ENCODE results near the gene CDC42BPB.

CDC42BPB gene

DNA sequence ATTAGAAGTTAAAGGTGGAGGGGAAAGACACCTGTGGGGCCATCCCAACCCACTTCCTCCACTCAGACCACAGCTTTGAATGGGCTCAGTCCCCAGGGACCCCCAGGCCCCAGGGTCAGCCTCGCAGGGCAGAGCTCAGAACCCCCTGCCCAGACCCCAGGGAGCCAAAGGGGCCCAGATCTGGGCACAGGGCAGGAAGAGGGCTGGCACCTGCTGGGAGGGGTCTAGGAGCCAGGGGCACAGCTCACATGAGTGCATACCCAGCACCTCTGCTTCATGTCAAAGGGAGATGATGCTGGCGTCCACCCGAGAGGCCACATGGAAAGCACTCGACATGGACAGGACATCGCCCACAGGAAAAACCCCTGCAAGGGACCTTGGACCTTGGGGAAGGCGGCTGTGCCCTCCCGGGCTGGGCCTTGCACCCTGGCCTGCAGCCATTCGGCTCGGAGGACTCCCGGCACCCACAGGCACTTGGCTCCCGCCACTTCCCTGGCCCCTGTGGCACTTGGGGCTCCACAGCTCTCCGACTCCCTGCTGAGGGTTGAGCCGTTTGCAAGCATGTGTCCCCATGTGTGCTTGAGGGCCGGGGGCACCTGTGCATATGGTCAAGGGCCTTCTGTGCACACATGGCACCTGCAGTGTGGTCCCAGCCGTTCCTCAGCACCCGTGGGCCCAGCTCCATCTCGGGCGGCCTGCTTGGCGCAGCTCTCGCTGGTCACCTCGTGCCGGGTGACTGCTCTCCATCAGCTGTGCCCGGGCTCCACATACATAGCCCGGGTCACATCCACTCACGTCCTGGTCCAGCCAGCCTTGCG, 142.7 kb downstream of the CDC42BPB start:
- no peak for DNase-seq (ENCODE audit: low spot score)

DNA sequence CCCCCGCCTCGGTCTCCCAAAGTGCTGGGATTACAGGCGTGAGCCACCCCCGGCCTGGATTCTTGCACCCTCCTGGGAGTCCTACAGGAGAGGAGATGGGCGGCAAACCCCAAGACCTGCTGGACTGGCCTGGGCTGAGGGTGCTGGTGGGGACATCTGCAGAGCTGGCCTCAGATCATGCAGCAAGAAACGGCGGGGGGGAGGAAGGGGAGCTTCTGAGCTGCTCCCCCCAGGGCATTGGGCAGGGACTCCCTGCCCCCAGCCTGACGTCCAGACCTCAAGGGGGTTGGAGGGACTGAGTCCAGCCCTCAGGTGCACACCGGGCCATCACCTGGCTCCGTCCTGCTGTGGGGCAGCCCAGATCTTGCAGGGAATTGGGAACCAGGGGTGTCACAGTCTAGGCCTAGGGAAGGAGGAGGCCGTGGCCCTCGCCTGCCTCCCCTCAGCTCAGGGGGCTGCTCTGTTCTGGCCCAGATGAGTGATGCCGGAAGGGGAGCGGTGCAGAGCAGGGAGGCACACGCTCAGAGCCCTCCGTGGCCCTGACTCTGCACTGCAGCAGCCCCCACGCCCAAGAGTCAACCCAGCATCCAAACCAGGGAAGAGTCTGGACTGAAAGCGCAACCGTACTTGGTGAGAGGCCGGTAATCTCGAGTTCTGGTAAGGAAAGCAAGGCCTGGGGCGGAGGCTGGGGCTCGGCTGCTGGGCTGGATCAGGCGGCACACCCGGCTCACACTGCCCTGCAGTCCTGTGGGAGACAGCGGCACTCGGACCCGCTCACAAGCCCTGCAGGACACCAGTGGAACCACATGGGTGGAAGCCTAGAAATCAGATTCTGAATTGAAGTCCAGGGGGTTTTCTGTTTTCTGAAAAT, 143.8 kb downstream of the CDC42BPB start:
- no peak for DNase-seq (ENCODE audit: low spot score)

DNA sequence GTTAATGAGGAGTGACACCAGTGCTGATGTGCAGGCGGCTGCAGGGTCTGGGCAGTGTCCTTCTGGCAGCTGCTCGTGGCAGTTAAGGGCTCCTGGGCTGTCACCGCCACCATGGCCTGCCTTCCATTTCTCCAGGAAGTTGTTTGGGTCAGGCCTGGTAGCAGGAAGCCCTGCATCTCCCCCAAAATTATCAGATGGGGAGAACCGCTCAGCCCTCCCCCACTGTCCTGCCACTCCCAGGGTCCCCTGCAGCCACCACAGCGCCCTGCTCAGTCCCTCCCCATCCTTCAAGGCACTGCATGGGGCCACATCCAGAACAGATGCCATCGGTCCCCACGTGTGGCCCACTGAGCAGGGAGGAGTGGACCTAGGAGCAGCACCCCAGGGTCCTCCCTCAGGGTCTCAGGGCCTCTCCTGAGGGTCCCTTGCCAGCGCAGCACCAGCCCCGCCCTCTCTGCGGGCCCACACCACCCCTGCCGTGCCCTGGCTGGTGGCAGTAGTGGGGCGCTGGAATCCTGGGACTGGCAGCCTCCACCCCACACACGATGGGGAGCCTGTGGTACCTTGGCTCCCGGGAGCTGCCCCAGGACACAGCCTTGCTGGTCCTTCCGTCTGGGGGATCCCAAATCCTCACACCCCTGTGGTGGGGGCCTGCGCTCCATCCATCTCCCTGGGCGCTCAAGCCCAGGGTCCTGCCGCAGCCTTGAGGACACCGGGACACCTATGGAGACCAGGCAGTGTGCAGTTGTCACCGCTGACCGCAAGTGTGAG, 145.2 kb downstream of the CDC42BPB start:
- DNase-seq (ENCODE audit: low spot score): no peak

DNA sequence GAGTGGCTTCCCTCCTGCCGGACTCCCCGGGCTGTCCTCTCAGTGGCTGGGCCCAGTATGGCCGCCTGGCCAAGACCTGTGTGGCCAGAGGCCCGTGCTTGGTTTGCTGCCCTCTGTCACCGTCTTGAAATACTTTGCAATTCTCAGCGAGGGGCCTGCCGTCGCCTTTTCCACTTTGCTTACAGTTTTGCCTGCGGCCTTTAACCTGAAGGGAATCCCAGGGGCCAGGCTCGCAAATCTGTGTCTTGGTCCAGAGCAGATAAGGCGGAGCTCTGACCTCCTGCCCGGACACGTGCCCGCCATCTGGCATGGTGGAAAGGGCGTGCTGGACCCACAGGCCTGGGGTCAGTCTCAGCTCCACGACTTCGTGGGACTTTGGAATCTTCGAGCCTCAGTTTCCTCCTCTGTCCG, 145.8 kb downstream of the CDC42BPB start:
- no peak for DNase-seq (ENCODE audit: low spot score)

DNA sequence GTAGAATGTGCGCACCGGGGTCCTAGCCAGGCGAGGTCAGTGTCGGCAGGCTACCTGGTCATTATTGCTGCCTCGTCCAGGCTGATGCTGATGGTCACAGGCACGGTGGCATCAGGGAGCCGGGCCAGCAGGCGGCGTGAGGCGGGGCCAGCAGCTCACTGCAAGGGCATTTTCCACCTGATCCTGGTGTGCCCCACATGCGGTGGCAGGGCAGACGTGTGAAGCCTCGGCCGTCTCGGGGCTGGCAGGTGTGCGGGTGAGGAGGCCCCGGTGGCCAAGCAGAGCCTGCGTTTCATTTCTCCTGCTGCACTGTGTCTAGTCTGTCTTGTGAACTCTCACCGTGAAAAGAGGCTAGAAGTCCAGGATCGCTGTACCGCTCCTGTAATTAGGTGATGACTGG, 146.9 kb downstream of the CDC42BPB start:
- DNase-seq (ENCODE audit: low spot score): no peak

DNA sequence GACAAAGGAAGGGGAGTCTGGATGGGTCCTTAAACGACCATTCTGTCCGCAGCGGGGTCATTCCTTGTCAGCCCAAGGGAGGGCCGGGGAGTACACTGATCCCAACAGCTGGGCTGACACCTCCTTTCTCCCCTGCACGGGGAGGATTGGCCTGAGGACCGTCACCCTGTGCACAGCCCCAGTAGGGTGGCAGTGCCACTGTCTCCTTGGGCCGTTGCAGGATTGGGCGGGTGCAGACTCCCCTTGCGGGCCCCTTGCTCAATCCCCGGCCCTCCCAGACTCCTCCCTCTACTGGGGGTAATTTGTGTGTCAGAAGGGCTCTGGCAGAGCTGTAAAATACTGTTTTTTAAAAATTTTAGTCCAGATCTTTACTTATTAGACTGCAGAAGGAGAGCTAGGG, 147.4 kb downstream of the CDC42BPB start:
- no peak for DNase-seq (ENCODE audit: low spot score)

DNA sequence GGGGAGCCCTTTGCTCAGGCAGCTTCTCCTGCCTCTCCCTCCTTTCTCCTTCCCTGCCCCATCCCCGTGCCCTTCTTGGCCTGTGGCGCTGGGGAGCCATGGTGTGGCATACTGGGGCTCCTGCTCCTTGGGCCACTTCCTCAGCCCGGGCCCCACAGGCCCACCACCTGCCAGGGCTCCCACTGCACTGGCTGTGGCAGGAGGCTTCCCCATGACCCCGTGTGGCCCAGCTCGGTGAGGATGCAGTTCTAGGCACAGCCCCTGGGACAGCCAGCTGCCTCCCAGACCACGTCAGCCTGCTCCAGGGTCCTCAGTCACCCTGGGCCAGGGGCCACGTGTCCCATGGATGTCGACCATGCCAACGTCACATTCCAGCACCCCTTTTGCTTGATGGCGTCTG, 147.9 kb downstream of the CDC42BPB start:
- DNase-seq (ENCODE audit: low spot score): no peak

DNA sequence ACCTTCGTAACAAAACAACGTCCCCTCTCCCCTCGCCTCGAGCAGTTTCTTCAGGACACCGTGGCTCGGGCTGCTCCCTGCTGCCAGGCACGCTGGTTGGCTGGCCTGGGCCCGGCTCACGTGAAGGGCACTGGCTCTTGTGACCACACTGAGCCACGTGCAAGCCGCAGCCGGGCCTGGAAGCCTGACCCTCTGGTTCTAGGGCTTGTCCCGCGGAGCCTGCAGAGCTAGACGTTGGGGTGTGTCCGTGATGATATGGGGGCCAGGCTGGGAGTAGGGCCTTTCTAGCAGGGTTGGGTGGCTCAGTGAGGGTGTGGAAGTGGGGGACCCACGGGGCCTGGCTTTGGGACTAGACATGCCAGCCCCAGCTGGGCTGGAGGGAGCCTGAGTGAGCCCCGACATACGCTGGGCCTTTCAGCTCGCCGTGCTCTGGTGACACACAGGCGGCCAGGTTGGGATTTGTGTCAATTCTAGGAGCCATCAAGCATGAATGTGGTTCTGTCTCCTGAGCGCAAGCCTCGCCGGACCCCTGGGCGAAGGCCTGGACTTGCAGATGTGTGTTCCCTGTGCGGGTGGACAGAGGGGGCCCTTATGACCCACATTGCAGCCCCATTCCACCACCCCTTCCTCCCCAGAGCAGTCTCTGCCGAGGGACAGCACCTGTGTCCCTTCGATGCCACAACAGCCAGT, 148.4 kb downstream of the CDC42BPB start:
- no peak for DNase-seq (ENCODE audit: low spot score)

DNA sequence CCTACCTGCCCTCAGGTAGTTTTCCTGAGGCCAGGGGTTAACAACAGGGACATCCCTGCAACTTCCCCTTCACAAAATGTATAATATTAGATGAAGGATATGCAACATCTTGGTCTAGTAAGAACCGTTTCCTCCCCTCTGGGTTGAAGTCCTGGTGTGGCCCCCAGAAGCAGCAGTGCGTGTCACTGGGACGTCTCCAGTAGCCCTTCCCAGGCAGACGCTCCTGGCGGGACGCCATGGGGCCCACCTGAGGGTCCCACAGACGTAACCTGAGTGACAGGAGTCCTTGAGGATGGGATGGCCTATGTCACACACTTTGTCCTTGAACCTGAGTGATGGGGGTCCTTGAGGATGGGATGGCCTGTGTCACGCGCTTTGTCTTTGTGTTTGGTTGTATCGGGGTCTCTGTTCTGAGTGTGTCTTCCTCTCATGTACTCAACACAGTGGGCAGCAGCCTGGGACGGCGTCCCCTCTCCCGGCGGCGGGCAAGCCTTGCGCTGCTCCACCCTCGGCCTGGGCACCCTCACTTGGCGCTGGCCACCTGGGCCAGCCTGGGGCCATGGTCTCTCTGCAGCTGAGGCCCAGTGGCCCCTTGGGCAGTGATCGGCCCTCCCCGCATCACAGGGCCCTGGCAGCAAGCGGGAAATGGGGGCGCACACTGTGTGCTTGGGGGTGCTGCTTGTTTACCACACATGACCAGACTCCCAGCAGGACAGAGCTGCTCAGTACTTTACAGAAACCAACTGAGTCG, 149.2 kb downstream of the CDC42BPB start:
- DNase-seq (ENCODE audit: low spot score): no peak

DNA sequence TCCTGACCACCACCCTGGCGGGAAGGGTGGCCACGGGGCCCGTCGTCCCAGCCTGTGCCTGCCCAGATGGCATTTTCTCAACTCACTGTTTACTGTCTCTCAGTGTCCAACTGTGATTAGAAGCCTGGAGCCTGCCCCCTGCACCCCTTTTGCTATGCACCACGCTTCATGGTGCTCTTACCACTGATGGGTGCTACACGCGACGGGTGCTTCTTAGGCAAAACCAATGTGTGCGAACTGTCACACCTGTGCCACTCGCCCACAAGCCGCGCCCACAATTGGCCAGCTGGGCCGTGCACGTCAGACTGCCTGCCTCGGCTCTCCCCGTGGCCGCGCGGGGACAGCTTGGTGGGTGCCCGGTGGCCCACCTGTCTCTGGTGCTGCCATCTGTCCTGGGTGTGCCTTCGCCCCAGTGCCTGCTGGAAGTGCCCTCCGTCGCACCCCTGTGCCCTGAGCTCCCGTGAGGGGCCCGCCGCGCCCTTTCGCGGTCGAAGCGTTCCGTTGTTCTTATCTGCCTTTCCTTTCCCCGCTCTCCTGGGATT, 150.0 kb downstream of the CDC42BPB start:
- DNase-seq (ENCODE audit: low spot score): no peak

DNA sequence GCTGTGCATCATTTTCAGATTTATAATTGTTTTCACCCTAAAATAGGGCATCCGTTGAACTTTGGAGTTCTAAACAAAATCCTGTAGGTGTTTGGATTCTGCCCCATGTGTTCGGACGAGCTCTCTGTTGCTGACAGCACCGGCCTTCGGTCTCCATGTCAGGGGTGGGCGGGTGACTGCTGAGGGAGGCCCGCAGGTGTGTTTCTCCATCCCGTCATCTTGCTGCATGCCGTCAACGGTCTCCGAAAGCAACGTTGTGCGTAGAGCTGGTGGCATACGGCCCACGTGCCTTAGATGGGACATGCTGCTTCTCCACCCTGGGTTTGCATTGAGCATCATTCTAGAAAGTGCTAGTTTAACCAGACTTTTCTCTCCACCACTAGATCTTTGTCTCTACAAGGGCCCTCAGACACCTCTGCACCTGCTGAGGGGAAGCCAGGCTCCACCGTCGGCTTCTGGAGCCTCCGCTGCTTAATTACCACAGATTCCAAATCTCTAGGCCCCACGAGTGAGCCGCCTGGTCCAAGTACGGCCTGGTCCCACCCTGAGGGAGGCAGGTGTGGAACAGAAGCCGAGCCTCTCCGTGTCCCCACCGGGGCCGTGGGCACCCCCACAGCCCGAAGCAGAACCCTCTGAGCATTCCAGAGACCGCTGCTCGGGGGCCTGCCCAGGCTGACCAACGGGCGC, 150.6 kb downstream of the CDC42BPB start:
- no peak for DNase-seq (ENCODE audit: low spot score)

DNA sequence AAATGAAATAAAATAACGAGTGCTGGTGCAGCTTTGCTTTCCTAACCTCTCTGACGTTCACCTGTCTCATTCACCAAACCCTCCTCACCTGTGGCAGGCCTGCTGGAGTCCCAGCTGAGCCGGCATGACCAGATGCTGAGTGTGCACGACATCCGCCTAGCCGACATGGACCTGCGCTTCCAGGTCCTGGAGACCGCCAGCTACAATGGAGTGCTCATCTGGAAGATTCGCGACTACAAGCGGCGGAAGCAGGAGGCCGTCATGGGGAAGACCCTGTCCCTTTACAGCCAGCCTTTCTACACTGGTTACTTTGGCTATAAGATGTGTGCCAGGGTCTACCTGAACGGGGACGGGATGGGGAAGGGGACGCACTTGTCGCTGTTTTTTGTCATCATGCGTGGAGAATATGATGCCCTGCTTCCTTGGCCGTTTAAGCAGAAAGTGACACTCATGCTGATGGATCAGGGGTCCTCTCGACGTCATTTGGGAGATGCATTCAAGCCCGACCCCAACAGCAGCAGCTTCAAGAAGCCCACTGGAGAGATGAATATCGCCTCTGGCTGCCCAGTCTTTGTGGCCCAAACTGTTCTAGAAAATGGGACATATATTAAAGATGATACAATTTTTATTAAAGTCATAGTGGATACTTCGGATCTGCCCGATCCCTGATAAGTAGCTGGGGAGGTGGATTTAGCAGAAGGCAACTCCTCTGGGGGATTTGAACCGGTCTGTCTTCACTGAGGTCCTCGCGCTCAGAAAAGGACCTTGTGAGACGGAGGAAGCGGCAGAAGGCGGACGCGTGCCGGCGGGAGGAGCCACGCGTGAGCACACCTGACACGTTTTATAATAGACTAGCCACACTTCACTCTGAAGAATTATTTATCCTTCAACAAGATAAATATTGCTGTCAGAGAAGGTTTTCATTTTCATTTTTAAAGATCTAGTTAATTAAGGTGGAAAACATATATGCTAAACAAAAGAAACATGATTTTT, 151.9 kb downstream of the CDC42BPB start:
- no peak for DNase-seq (ENCODE audit: low spot score)

DNA sequence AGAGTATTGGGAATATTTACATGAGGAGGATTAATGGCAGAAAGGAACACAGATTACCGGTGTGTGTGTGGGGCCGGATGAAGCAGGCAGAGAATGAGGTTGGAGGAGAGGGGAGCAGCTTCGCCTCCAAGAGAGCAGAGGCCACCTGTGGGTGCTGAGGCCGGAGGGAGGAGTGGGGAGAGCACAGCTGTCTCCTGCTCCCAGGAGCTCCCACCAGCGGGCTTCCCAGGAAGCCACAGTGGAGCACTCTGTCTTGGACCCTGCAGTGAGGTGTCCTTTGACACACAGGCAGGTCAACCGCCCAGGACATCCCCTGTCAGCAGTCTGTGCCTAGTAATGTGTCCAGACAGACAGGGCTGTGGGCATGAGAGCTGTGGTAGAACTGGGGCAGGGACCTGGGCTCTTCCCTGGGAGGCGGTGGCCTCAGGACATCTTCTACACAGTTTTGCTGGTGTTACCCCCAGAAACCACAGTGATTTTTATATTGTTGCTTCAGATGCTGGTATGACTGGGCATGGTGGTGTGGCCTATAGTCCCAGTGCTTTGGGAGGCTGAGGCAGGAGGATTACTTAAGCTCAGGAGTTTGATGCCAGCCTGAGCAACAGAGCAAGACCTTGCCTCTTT, 153.3 kb downstream of the CDC42BPB start:
- DNase-seq (ENCODE audit: low spot score): no peak

DNA sequence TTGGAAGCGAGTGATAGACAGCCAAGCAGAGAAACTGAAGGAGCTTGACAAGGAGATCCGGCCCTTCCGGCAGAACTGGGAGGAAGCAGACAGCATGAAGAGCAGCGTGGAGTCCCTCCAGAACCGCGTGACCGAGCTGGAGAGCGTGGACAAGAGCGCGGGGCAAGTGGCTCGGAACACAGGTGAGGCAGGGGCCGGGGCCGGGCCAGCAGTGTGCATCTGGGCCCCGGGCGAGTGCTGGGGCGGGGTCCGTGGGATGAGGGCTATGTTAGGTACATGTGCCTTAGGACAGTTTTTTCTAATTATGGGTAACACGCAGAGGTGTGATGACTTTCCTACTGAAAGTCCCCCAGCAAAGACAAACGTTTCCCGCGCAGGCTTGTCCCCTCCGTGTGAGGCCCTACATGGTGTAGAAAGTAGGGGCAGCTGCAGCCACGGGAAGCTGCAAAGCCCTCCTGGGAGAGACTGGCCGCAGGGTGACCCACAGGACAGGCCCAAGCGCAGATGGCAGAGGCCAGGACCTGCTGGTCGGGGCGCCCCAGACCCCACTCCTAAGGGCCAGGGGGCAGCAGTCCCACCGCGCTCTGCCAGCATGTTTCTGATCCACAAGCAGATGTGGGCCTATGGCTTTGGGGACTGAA, 154.0 kb downstream of the CDC42BPB start:
- no peak for DNase-seq (ENCODE audit: low spot score)

DNA sequence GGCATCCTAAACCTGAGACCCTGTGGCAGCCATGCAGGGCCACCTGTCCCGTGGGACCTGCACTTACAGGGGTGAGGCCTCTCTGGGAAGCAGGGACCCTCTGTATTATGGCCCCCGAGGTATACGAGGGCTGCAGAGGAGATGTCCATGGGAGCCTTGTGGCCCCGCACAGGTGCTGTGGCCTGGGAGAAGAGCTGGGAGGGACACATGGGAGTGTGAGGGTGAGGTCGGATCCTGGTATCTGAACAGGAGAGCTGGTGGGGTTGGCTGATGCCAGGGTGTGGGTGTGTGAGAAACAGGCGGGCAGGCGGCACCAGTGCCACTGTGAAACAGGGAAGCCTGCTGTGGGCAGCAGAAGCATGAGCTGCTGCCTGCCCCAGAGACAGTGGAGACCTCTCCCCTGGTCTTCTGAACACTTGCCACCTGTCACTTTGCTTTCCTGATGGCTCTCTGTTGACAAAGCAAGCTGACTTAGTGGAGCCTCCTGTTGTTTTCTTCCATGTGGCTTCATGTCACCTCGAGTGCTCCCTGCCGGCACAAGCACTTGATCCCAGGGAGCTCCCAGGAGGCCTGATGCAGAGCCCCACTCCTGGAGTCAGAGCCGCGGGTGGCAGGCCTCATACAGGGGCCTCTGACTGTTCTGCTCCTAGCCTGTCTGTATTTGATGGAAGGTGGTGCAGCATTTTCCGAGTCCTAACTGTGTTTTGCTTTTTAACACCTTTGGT, 154.7 kb downstream of the CDC42BPB start:
- DNase-seq (ENCODE audit: low spot score): no peak

DNA sequence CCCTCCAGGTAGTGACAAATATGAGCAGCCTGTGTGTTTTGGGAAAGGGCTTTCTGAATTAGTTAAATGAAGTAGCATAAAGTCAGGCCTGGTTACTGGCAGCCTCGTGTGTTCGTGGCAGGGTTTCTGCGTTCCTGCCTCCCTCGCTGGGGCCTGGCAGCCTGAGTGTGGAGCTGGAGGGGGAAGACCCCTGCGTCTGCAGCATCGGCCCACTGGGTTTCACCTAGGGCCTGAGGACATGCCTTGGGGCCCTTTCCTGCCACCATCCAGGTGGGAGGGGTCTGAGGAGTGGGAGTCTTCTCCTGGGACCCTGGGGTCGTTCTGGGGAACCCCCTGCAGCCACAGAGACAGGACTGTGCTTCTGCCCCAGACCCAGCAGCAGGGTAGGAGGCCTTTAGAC, 155.3 kb downstream of the CDC42BPB start:
- DNase-seq (ENCODE audit: low spot score): no peak

DNA sequence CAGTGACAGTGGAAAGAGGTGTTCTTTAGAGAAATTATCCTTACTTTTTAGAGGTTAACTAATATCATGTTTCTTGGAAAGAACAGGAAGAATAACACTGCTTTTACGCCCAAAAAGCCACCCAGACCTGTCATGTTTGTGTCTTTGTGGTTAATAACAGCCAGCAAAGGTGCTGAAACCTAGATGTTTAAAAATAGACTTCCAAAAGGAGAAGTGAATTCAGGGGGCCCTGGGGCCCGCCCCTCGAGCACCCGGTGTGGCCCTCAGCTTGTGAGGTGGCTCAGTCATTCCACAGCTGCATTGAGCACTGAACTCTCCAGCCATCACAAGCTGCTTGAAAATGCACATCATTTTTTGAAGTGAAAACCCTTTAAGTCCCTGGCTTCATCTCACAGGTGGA, 155.7 kb downstream of the CDC42BPB start:
- no peak for DNase-seq (ENCODE audit: low spot score)
